A673 (cell line): Measurements from ENCODE around the gene NRTN.

Source experiments
- EZH2 ChIP-seq: fragments of 200-600 bp; sonication (generic); IDR thresholded peaks from 2 replicates; pipeline ENCODE4 v1.6.1; 2017; ENCODE audit warnings: borderline replicate concordance, low read depth, mild to moderate bottlenecking, mixed read lengths, antibody characterized with exemption, low read length; ENCODE audit not compliant: poor library complexity, severe bottlenecking
- TF ChIP-seq, protein P1 (sequence below): fragments of 300-800, 200-600 bp; sonication (generic); conservative IDR thresholded peaks from 2 replicates; pipeline ENCODE4 v1.5.1; 2017; ENCODE audit warnings: low read depth, mild to moderate bottlenecking, antibody characterized with exemption, low read length, moderate library complexity, mixed read lengths

- TF ChIP-seq, protein P1, sequence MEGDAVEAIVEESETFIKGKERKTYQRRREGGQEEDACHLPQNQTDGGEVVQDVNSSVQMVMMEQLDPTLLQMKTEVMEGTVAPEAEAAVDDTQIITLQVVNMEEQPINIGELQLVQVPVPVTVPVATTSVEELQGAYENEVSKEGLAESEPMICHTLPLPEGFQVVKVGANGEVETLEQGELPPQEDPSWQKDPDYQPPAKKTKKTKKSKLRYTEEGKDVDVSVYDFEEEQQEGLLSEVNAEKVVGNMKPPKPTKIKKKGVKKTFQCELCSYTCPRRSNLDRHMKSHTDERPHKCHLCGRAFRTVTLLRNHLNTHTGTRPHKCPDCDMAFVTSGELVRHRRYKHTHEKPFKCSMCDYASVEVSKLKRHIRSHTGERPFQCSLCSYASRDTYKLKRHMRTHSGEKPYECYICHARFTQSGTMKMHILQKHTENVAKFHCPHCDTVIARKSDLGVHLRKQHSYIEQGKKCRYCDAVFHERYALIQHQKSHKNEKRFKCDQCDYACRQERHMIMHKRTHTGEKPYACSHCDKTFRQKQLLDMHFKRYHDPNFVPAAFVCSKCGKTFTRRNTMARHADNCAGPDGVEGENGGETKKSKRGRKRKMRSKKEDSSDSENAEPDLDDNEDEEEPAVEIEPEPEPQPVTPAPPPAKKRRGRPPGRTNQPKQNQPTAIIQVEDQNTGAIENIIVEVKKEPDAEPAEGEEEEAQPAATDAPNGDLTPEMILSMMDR = no peak
- TF ChIP-seq EZH2 = no peak
Observed at GRCh38 chr19:5865772-5866171, 60.9 kb downstream of the NRTN start.
